Measurements from ENCODE around the gene KRTAP19-5. TPM values are rescaled to one million over a fixed set of nuclear protein-coding genes. Genes with fewer than 3 reads are reported as not detected.

The KRTAP19-5 gene
- total RNA-seq, 2 experiments from 2014 or later: not detected

GRCh38 chr21:30468900-30469714 lies 32.8 kb downstream of the KRTAP19-5 start:
- Mint-ChIP-seq H3K9me3 (no peaks in the 10 kb centered on the region), H3K27ac (no peak overlapping the region), H3K27me3 (peaks cover 1% of the 10 kb centered on the region), H3K4me1 (ENCODE audit: low read depth) (no peaks in the 10 kb centered on the region), H3K4me3 (no peak overlapping the region), H3K36me3 (no peaks in the 10 kb centered on the region)
- DNase-seq: no peak
- POLR2A ChIA-PET: no interaction called here
- CTCF ChIA-PET: no interaction called here
- intact Hi-C loops (cut with micrococcal nuclease): no loop called here

GRCh38 chr21:30463713-30464112 lies 38.2 kb downstream of the KRTAP19-5 start:
- Mint-ChIP-seq H3K4me3 (no peak overlapping the region), H3K4me1 (ENCODE audit: low read depth) (no peaks in the 10 kb centered on the region), H3K9me3 (peaks cover 2% of the 10 kb centered on the region), H3K27me3 (no peaks in the 10 kb centered on the region), H3K27ac (no peak overlapping the region), H3K36me3 (no peaks in the 10 kb centered on the region)
- no peak for DNase-seq
- CTCF ChIA-PET: no interaction called here
- intact Hi-C loops (cut with micrococcal nuclease): no loop called here
- POLR2A ChIA-PET: no interaction called here

Other genes with a start within 250 kb of the KRTAP19-5 start
- gene KRTAP24-1, start 219.2 kb downstream of the KRTAP19-5 start, total RNA-seq: not detected
- not detected for gene KRTAP25-1, start 212.6 kb downstream of the KRTAP19-5 start, total RNA-seq
- gene KRTAP26-1, start 181.8 kb downstream of the KRTAP19-5 start, total RNA-seq: not detected
- not detected for gene KRTAP27-1, start 164.4 kb downstream of the KRTAP19-5 start, total RNA-seq
- gene KRTAP23-1, start 153.5 kb downstream of the KRTAP19-5 start, total RNA-seq: not detected
- gene KRTAP13-2, start 129.9 kb downstream of the KRTAP19-5 start, total RNA-seq: not detected
- not detected for gene KRTAP13-1, start 106.1 kb downstream of the KRTAP19-5 start, total RNA-seq
- not detected for gene KRTAP13-3, start 76.2 kb downstream of the KRTAP19-5 start, total RNA-seq
- gene KRTAP13-4, start 71.9 kb downstream of the KRTAP19-5 start, total RNA-seq: not detected
- gene KRTAP15-1, start 61.9 kb downstream of the KRTAP19-5 start, total RNA-seq: not detected
- gene KRTAP19-1, start 21.8 kb downstream of the KRTAP19-5 start, total RNA-seq: not detected
- not detected for gene KRTAP19-2, start 14.7 kb downstream of the KRTAP19-5 start, total RNA-seq
- not detected for gene KRTAP19-3, start 10.1 kb downstream of the KRTAP19-5 start, total RNA-seq
- gene KRTAP19-4, start 5.0 kb downstream of the KRTAP19-5 start, total RNA-seq: not detected
- not detected for gene KRTAP19-6, start 39.7 kb upstream of the KRTAP19-5 start, total RNA-seq
- gene KRTAP19-7, start 59.2 kb upstream of the KRTAP19-5 start, total RNA-seq: not detected
- gene KRTAP22-2, start 88.3 kb upstream of the KRTAP19-5 start, total RNA-seq: not detected
- gene KRTAP6-3, start 90.3 kb upstream of the KRTAP19-5 start, total RNA-seq: not detected
- gene KRTAP6-2, start 96.8 kb upstream of the KRTAP19-5 start, total RNA-seq: not detected
- not detected for gene KRTAP22-1, start 98.9 kb upstream of the KRTAP19-5 start, total RNA-seq
- not detected for gene KRTAP6-1, start 111.8 kb upstream of the KRTAP19-5 start, total RNA-seq
- gene KRTAP20-1, start 114.3 kb upstream of the KRTAP19-5 start, total RNA-seq: not detected
- gene KRTAP20-4, start 118.5 kb upstream of the KRTAP19-5 start, total RNA-seq: not detected
- gene KRTAP20-2, start 133.1 kb upstream of the KRTAP19-5 start, total RNA-seq: not detected
- gene KRTAP20-3, start 140.7 kb upstream of the KRTAP19-5 start, total RNA-seq: not detected
- not detected for gene KRTAP21-3, start 216.6 kb upstream of the KRTAP19-5 start, total RNA-seq
- not detected for gene KRTAP21-2, start 245.1 kb upstream of the KRTAP19-5 start, total RNA-seq